HG03565 (cell line): ENCODE data around the gene S100A10.
A peak's percentile ranks its signal among the peaks of the same experiment; 100 is the strongest.

ENCODE experiments used
- ATAC-seq: cut with Tn5 transposase; IDR thresholded peaks from one replicate; pipeline ENCODE4 v1.9.1; 2021; ENCODE audit warnings: mild to moderate bottlenecking, moderate library complexity; ENCODE audit not compliant: unreplicated experiment

S100A10 gene

GRCh38 chr1:151966061-151966460 lies 27.6 kb downstream of the S100A10 start:
- no peak for ATAC-seq

- no peak for ATAC-seq
Measured at GRCh38 chr1:151964510-151964909, 29.1 kb downstream of the S100A10 start.

GRCh38 chr1:151963288-151963687 lies 30.4 kb downstream of the S100A10 start:
- no peak for ATAC-seq

- ATAC-seq = no peak
Measured at GRCh38 chr1:151961833-151962232, 31.8 kb downstream of the S100A10 start.

GRCh38 chr1:151960780-151961513 lies 32.7 kb downstream of the S100A10 start:
- ATAC-seq = no peak

GRCh38 chr1:151958959-151959358 lies 34.7 kb downstream of the S100A10 start:
- no peak for ATAC-seq

- no peak for ATAC-seq
Measured at GRCh38 chr1:151956957-151957497, 36.6 kb downstream of the S100A10 start.

- ATAC-seq = no peak
Measured at GRCh38 chr1:151953409-151954094, 40.1 kb downstream of the S100A10 start.

GRCh38 chr1:151952811-151953210 lies 40.8 kb downstream of the S100A10 start:
- ATAC-seq = no peak

- ATAC-seq = no peak
Measured at GRCh38 chr1:151949371-151950193, 44.1 kb downstream of the S100A10 start.

GRCh38 chr1:151948506-151948905 lies 45.2 kb downstream of the S100A10 start:
- no peak for ATAC-seq

GRCh38 chr1:151947140-151947539 lies 46.5 kb downstream of the S100A10 start:
- no peak for ATAC-seq

GRCh38 chr1:151945725-151946722 lies 47.6 kb downstream of the S100A10 start:
- peak; percentile 41 for ATAC-seq

GRCh38 chr1:151944857-151945575 lies 48.6 kb downstream of the S100A10 start:
- ATAC-seq = no peak

- ATAC-seq = no peak
Measured at GRCh38 chr1:151944126-151944856, 49.4 kb downstream of the S100A10 start.

GRCh38 chr1:151943591-151943990 lies 50.1 kb downstream of the S100A10 start:
- no peak for ATAC-seq

GRCh38 chr1:151942882-151943281 lies 50.8 kb downstream of the S100A10 start:
- no peak for ATAC-seq

GRCh38 chr1:151940541-151940940 lies 53.1 kb downstream of the S100A10 start:
- no peak for ATAC-seq

GRCh38 chr1:151939779-151940178 lies 53.9 kb downstream of the S100A10 start:
- ATAC-seq = no peak
